Transverse colon (tissue), 4 donors: Measurements from ENCODE around the gene USP9Y. TPM values are rescaled to one million over a fixed set of nuclear protein-coding genes. Genes with fewer than 3 reads are reported as not detected.

Experiments
- DNase-seq: peaks from one replicate; pipeline ENCODE4 v3.0.0-alpha.2; 2019
- H3K27ac ChIP-seq, 4 donors: fragments of 200-600 bp; sonication (generic); 2 replicates each; pipeline ENCODE4 v1.5.1; 2016 to 2018; ENCODE audit warnings: inconsistent platforms in 4 of 4
- H3K27me3 ChIP-seq: fragments of 200-600 bp; sonication (generic); 2 replicates; pipeline ENCODE4 v1.5.1; 2017; ENCODE audit warnings: inconsistent platforms
- H3K36me3 ChIP-seq, 4 donors: fragments of 200-600 bp; sonication (generic); 2 replicates each; pipeline ENCODE4 v1.5.1; 2017 to 2019; ENCODE audit warnings: inconsistent platforms in 4 of 4
- H3K4me1 ChIP-seq, 4 donors: fragments of 200-600 bp; sonication (generic); 2 replicates each; pipeline ENCODE4 v1.5.1; 2017 to 2020; ENCODE audit warnings: inconsistent platforms in 4 of 4
- H3K4me3 ChIP-seq, 4 donors: fragments of 200-600 bp; sonication (generic); 1 replicate in 1 of 4; 2 replicates in 3 of 4; pipeline versions ENCODE4 v1.5.1 to v1.6.1; 2017 to 2019; ENCODE audit warnings: inconsistent platforms in 4 of 4
- H3K9me3 ChIP-seq, 2 donors: fragments of 200-600 bp; sonication (generic); 2 replicates each; pipeline ENCODE4 v1.5.1; 2017 to 2019; ENCODE audit warnings: inconsistent platforms in 2 of 2
- CTCF ChIP-seq, 5 experiments: fragments of 200-600 bp in 3 of 5; fragments of 450-650 bp in 2 of 5; sonication (generic) in 3 of 5; IDR thresholded peaks; 1 replicate in 2 of 5; 2 replicates in 3 of 5; pipeline ENCODE4 v1.5.1; 2016 to 2017; ENCODE audit warnings: antibody characterized with exemption in 5 of 5, inconsistent platforms in 3 of 5, mild to moderate bottlenecking in 2 of 5, moderate library complexity in 1 of 5
- EP300 ChIP-seq: sonication (generic); formaldehyde crosslinking; IDR thresholded peaks from one replicate; pipeline ENCODE4 v1.6.1; 2017; ENCODE audit warnings: antibody characterized with exemption, low read depth
- POLR2A ChIP-seq: fragments of 450-650 bp; IDR thresholded peaks from one replicate; pipeline ENCODE4 v1.6.1; 2016; ENCODE audit warnings: antibody characterized with exemption, mild to moderate bottlenecking, moderate library complexity
- POLR2AphosphoS5 ChIP-seq, 3 donors: sonication (generic); formaldehyde crosslinking; IDR thresholded peaks; one replicate each; pipeline ENCODE4 v1.6.1; 2016; ENCODE audit warnings: antibody characterized with exemption in 3 of 3
- WGBS, 2 donors: methylation state at CpG; one replicate each; pipeline ENCODE4 v1.1.5; 2018; ENCODE audit warnings: low coverage in 1 of 2; 5-methylcytosine and 5-hydroxymethylcytosine counted together
- in situ Hi-C, 4 donors: fragments of 200-750 bp; cut with MboI; loops; one replicate each; pipeline versions ENCODE4 v1.15.0 to v1.15.1; 2017; ENCODE audit warnings: low sequenced_read_pairs in 3 of 4, low pct_ligation_motif_present in 1 of 4, low pct_unique_long_range_greater_than_20kb in 1 of 4
- intact Hi-C: fragments of 100-400 bp; cut with DNase I; formaldehyde crosslinking; loops from one replicate; pipeline ENCODE4 v1.15.1; 2023; ENCODE audit warnings: low total_unique reads
- total RNA-seq, 4 donors: library from RNA; depleted of rRNA; stranded (reverse); fragments of >200 nt; gene quantifications; one replicate each; pipeline ENCODE4 v1.1.0, GENCODE V29; 2016

The USP9Y gene
- total RNA-seq: 10 to 100 TPM in 2 of 4 donors, not detected in 2; 11.7 to 12.3 TPM

GRCh38 chrY:12701181-12701695, at the start of gene USP9Y:
TSS of gene USP9Y (plus strand) at chrY:12701231. CDS start at chrY:12709448, 8,217 bp downstream.
- intact Hi-C loops (no loop called here), in situ Hi-C loops (no loop called here)
- Histone ChIP-seq H3K4me3 (no peak within 1 kb of the TSS), H3K4me1 (no peaks in the 10 kb centered on the region), H3K9me3 (no peaks in the 10 kb centered on the region), H3K27me3 (no peaks in the 10 kb centered on the region), H3K36me3 (no peaks in the 10 kb centered on the region), H3K27ac (no peak within 1 kb of the TSS)
- WGBS, 2 donors: 50% methylated on average over 1 of the region's 1 CpG; no CpG with 5 or more reads in 1 of the 2 donors
- DNase-seq: no peak
- TF ChIP-seq CTCF (IDR thresholded peaks at IDR 0.05) (no peak), POLR2AphosphoS5 (IDR thresholded peaks at IDR 0.05) (no peak), POLR2A (no peak), EP300 (no peak)

- TF ChIP-seq EP300 (no peak), POLR2A (no peak), CTCF (IDR thresholded peaks at IDR 0.05) (no peak), POLR2AphosphoS5 (IDR thresholded peaks at IDR 0.05) (no peak)
- WGBS, 2 donors: 83% methylated on average over 1 of the region's 4 CpGs; no CpG with 5 or more reads in 1 of the 2 donors
- H3K4me1 ChIP-seq: no peaks in the 10 kb centered on the region
- in situ Hi-C loops (no loop called here), intact Hi-C loops (no loop called here)
- DNase-seq: no peak
- no peak overlapping the region for H3K27ac ChIP-seq
- H3K4me3 ChIP-seq: no peak overlapping the region
- H3K27me3 ChIP-seq: no peaks in the 10 kb centered on the region
- no peaks in the 10 kb centered on the region for H3K36me3 ChIP-seq
- no peaks in the 10 kb centered on the region for H3K9me3 ChIP-seq
Measured at GRCh38 chrY:12651621-12652036, 49.4 kb upstream of the USP9Y start.

- H3K27ac ChIP-seq: peak overlapping the region in 2 of 4 donors; percentile 85 to 86
- peak overlapping the region in 2 of 4 donors; percentile 52 to 68 for H3K4me3 ChIP-seq
- TF ChIP-seq POLR2AphosphoS5 (IDR thresholded peaks at IDR 0.05) (no peak), EP300 (no peak), CTCF (IDR thresholded peaks at IDR 0.05) (no peak), POLR2A (no peak)
- intact Hi-C loops (no loop called here), in situ Hi-C loops (no loop called here)
- no peaks in the 10 kb centered on the region for H3K4me1 ChIP-seq
- H3K36me3 ChIP-seq: no peaks in the 10 kb centered on the region
- no peaks in the 10 kb centered on the region for H3K27me3 ChIP-seq
- DNase-seq: no peak
- 0% methylated on average over 1 of the region's 41 CpGs; no CpG with 5 or more reads in 1 of the 2 donors for WGBS, 2 donors
- H3K9me3 ChIP-seq: no peaks in the 10 kb centered on the region
Measured at GRCh38 chrY:12661745-12662681, 39.0 kb upstream of the USP9Y start.
